ENCODE measurements around the gene MAML3.
"Not testable (repeated sequence)": the region's sequence is repeated elsewhere in the genome, so short reads cannot be mapped to it uniquely, and the experiment has no call there.

The MAML3 gene

GRCh38 chr4:139700568-139700967 is 453.4 kb downstream of the MAML3 start:
- no peak for DNase-seq

DNA sequence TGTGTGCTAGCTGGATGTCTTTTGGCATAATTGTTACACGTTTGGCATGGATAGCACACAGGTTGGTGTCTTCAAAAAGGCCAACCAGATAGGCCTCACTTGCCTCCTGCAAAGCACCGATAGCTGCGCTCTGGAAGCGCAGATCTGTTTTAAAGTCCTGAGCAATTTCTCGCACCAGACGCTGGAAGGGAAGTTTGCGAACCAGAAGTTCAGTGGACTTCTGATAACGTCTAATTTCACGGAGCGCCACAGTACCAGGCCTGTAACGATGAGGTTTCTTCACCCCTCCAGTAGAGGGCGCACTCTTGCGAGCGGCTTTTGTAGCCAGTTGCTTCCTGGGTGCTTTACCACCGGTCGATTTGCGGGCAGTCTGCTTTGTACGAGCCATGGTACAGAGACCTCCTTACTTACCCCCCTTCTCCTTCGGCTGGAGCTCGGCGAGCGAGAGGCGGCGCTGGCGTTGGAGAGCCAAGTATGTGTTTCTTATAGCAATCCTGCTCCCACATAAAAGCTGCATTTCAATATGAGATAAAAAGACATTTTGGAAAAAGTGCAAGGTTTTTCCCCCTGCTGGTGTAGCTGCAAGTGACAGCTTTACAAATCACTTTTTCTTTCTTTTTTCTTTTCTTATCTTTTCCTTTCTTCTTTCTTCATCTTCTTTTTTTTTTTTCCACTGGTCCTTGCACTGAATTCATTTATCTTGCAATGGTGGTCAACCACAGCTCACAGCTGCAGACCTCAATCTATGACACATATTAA is 455.6 kb downstream of the MAML3 start:
- not testable (repeated sequence) for DNase-seq

GRCh38 chr4:139696491-139696890 is 457.5 kb downstream of the MAML3 start:
- DNase-seq, result no peak

DNA sequence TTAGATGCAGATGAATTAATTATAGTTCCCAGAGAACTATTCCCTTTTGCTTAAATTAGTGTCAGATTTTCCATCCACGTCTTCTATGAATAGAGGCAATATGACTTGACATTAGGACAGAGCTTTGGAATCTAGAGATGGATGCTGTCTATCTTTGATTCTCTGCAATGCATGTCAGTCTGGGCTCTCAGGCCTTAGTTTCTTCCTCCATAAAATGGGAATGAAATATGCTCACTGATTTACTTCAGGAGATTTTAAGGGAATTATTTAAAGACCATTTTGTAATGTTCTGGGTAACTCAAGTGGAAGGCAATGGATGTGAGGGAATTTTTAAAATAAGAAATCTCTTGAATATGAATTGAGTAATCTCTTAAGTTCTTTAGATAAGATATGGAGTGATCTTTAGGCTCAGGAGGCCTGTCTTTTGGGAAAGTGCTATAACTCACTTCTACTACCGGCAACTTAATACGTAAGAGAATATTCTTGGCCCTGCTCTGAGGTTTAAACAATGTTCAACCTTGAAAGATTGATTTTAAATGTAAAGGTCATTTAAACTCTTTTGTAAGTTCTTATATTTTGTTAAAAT is 459.4 kb downstream of the MAML3 start:
- DNase-seq, result no peak

DNA sequence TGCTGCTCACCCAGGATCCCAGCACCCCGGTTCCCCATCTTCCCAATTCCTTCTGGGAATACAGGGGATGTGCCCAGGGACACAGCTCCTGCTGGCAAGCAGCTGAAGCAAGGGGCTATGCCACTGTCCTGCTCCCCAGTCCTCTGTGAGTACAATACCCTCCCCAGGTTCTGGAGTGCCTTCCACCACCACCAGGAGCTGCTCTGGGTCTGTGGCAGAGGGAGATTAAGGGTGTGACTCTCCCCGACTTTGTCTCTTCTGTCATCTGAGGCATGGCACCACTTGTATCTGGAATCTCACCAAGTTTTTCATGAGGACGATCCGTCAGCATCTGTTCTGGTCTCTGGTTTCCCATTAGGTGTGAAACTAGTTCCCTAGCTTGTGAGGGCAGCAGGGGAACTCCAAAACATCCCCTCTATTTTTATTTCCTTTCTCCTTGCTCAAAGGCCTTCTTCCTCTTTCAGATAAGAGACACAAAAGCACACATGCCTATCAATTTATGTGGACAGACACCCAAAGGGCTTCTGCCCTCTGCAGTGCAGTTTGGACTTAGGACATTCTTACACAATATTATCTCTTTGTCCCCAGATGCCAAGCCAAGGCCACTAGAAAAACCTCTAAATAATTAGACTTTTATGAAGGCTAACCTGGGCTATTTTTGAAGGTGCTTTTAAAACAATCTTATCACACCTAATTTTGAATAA is 461.5 kb downstream of the MAML3 start:
- DNase-seq, result no peak

DNA sequence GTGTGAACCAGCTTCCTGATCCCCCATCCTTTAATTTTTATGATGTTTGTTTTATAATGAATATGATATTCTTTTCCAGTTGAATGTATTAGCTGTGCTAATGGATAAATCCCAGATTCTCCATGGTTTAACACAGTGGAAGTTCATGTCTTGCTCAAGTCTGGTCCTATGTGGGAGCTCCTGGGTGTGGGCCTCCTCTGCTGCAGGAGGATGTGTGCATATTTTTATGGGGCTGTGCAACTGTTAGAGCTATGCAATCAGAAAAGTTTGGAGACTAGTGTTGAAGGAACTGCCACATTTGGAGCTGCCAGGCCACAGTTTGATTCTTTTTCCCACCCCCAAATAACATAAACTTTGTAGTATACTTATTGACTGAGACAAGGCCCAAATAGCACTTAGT is 463.6 kb downstream of the MAML3 start:
- no peak for DNase-seq

DNA sequence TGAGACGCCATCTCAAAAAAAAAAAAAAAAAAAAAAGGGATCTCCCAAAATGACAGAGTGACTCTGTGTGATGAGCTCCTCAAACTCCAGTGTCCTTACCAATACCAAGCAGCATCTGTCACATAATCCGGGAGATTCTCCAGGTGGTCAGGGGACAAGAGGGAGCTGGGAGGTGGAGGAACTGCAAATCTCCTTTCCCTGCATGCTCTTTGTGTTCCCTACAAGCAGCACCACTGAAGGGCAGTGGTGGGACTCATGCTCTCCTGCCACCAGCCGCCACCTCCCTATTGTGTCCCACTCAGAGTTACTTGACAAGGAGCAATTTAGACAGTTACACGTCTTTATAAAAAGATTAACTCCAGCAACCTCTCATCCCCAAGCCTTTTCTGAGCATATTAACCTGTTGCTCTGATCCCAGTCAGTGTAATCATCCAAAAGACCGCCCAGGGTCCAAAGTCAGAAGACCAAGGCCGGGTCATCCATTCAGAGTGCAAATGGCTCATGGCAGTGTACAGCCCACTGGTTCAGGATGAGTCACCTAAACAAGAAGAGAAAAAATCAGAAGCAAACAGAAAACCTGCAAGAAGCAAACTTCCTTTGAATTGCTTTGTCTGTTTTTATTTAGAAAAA is 464.8 kb downstream of the MAML3 start:
- DNase-seq, result no peak

GRCh38 chr4:139686988-139687387 is 467.0 kb downstream of the MAML3 start:
- no peak for DNase-seq

DNA sequence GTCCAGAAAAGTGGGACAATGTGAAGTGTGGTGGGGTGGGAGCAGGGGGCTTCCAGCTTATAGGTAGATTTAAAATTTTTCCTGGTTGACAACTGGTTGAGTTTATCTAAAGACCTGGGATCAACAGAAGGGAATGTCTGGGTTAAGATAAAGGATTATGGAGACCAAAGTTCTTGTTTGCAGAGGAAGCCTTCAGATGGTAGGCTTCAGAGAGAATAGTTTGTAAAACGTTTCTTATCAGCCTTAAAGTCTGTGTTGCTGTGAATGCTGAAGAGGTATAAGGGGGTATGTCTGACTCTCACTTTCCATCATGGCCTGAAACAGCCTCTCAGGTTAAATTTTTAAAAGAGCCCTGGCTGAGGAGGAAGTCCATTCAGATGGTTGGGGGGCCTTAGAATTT is 467.9 kb downstream of the MAML3 start:
- no peak for DNase-seq

- DNase-seq, result no peak
Measured at GRCh38 chr4:139685180-139685579, 468.8 kb downstream of the MAML3 start.

DNA sequence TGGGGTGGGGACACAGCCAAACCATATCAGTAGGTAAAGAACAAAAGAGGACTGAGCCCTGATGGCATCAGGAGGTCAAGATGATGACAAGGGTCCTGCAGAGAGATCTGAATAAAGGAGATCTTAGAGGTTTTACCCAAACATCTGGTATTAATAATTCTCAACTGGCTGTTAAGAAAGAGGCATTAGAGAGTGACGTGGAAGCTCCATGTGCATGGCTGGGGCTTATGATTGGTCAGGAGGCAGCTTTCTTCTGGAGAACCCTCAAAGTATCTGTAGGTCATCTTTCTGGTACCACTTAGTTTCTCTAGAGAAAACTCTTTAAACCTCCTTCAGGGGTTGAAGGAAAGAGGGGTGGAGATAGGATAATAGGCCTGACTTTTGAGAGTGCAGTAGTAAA is 469.6 kb downstream of the MAML3 start:
- DNase-seq, result no peak

DNA sequence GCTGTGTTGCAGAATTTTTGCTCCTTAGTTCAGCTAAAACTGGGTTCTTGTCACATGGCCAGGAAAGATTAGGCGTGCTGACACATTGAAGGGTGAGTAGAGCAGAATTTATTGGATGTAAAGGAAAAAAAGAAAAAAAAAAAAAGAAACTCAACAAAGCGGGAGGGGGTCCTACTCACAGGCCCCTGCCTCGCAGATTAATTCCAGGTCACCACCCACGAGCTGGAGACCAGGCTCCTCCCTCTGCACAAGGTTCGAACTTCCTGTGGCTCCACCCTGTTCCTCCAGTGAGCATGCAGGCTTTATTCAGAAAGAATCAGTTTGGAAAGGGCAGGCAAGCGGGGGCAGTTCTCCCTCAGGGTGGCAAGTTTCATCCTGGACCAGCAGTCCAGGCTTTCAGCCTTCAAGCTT is 471.2 kb downstream of the MAML3 start:
- DNase-seq, result no peak

GRCh38 chr4:139682309-139682708 is 471.7 kb downstream of the MAML3 start:
- no peak for DNase-seq

DNA sequence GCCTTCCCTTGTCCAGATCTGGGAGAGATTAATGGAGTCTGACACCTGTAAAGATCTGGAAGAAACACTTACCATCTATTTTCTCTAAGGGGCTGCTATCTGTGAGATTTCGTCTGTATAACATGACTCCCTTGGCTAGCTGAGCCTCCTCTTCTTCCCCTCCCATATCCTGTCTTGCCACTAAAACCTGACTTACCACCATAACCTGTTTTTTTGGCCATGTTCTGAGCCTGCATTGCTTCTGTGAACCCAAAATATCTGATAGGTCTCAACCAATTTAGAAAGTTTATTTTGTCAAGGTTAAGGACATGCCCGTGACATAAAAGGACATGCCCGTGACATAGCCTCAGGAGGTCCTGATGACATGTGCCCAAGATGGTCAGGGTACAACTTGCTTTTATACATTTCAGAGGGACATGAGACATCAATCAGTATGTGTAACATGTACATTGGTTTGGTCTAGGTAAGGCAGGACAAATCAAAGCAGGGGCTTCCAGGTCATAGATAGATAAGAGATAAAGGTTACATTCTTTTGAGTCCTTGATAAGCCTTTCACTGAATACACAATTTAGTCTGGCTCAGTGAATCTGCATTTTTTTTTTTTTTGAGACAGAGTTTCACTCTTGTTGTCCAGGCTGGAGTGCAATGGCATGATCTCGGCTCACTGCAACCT is 476.9 kb downstream of the MAML3 start:
- no peak for DNase-seq

- no peak for DNase-seq
Measured at GRCh38 chr4:139676365-139676764, 477.6 kb downstream of the MAML3 start.

DNA sequence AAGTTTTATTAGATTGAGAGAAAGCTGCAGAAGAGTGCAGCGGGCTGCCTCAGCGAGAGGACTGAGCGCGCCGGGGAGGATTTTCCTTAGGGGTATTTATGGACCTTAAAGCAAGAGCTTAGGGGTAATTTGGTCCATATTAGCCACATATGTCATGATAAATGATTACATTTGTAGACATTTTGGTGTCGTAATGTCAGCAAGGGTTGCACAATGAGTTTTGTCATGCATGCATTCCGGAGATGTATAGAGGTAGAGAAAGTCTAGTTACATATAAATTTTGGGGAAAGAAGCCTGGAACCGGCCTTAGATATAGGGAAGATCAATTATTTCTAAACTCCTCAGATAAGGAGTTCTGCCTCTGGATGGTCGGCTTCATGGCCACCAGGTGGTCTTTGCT is 478.3 kb downstream of the MAML3 start:
- DNase-seq, result no peak

GRCh38 chr4:139674875-139675550 is 479.0 kb downstream of the MAML3 start:
- DNase-seq, result no peak

- no peak for DNase-seq
Measured at GRCh38 chr4:139672732-139673131, 481.3 kb downstream of the MAML3 start.

GRCh38 chr4:139672215-139672614 is 481.8 kb downstream of the MAML3 start:
- DNase-seq, result no peak

DNA sequence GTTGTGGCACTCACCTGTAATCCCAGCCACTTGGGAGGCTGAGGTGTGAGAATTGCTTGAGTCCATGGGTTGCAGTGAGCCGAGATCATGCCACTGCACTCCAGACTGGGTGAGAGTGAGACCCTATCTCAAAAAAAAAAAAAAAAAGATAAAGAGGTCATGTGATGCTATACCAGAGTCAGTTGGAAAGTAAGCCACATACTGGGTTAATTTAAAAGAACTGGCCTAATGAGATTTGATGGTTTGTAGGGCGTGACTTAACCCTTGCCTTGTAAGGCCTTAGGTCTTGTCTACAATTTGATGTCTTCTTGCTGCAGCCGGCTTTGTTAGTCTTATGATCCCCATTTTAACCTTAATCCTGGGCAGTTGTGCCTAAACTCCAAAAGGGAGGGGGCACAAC is 483.2 kb downstream of the MAML3 start:
- no peak for DNase-seq

DNA sequence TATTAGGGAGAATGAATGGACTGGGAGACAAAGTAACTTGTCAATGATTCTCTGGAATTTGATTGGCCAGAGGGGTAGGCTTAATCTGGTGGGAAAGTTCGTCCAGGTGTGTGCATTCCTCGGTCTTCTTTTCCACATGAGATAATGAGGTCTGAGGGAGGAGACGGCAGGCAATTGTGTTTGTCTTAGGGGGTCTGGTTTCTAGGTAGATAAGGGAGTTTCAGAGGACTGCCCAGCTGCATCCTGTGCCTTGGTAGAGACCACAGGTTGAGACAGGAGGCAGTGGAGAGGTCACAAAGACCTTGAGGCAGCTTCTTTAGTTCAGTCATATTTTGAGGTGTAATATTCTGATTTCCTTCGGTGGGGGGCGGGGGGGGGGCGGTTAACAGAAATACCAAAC is 484.1 kb downstream of the MAML3 start:
- no peak for DNase-seq

DNA sequence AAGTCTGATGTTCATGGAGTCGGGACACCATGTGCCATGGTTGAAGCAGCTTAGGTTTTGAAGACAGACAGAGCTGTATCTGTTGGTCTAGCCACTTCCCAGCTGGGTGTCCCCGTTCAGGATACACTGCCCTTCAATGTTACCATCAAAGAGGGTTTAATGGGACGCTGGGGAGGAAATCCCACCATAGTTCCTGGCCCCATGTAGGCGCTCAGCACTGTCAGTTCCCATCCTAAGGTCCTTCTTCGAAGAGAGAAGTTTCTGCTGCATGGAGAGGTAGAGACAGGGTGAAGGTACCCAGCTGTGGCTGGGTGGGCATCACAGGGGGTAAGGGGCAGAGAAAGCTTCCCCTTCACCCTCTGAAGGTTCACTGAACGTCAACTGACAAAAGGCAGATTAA is 484.6 kb downstream of the MAML3 start:
- DNase-seq, result no peak

Data from activated CD8-positive, alpha-beta memory T cell treated with anti-CD3 and anti-CD28 coated beads for 24 hours (primary cell).